Ecto neural progenitor cell (in vitro differentiated cells): ENCODE results near the gene CHAD.
"Not testable (repeated sequence)": the region's sequence is repeated elsewhere in the genome, so short reads cannot be mapped to it uniquely, and the experiment has no call there.

Experiments
- DNase-seq: peaks from one replicate; pipeline ENCODE4 v3.0.0-alpha.2; 2018; ENCODE audit warnings: low spot score

CHAD gene

DNA sequence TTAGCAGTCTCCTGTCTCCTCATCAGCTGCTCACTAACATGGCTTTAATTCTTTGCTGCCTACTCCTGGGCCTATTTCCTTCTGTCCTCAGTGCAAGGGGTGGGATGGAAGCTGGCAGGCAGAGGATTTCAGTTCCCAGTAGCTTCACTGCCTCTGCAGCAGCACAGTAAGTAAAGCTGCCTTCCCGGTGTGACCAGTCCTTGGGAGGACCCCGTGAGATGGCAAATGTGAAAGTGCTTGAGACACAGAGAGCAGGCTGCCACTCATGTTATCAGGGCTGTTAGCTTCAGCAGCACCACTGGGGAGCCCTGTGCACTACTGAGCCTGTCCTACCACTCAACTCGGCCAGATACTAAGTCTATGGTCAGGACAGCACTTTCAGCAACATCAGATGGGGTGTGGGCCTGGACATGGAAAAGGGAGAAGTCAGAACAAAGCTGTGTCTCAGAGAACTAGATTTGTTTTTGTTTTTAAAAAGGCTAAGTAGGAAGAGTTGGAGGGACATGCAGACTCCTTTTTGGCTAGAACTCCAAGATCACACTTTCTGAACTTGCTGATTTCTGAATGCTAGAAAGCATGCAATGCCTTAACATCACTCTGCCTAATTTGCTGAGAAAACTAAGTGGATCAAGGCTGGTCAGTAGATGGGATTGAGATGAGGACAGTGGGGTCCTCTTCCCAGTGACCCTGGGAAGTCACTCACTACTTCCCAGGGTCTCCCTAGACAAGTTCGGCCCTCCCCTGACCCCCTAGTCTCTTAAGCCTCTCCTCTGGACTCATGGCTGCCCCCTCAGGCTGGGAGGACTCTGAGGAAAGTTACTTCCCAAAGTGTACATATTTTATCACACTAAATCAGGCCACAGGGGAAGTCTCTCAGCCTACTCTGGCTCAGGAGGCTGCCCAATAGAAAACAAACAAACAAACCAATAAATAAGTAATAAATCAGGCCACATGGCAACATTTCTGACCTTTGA lies 41.6 kb downstream of the CHAD start:
- DNase-seq = no peak

DNA sequence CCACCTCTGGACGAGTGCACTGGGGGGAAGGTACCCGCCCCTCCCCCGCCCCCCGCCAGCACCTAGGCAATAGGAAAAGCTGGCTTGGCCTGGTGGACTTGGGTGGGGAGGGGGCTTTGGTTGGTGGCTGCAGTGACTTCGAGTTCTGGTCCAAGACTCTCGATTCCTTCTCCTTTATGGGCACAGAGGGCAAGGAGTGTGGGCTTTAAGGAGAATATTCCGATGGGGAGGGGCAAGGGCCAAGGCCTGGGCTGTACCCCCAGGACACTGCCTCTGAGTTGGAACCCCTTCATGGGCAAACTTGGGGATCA lies 42.3 kb downstream of the CHAD start:
- no peak for DNase-seq

DNA sequence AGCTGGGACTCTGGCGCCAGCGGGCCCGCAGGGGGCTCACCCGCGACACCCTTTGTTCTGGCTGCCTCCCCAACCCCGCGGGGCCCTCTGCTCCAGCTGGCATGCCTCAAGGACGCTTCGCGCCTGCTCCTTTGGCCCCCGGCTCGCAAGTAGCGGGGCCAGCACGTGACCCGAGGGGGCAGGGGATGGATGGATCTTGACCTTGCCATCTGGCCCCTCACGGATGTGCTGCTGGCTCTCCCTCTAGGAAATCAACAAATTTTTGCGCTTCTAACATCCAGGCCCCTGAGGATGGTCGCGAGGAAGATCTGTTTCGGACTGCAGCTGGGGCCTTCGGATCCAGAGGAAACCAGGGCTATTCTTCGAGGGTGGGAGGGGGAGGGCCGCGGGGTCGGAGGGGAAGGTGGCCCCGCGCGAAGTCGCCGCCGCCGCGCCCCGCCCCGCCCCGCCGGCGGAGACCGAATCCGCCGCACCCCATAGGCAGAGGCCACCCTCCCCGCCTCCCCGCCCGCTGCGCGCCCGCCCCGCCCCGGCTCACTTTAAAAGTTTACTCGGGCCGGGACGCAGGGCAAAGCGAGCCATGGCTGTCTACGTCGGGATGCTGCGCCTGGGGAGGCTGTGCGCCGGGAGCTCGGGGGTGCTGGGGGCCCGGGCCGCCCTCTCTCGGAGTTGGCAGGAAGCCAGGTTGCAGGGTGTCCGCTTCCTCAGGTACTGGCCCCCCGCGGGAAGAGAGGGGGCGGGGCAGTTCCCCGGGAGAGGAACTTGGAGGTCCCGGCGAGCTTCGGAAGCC lies 42.8 kb downstream of the CHAD start, which contains the start of gene ACSF2:
TSS of gene ACSF2 (plus strand) at position 537 of the 790 bp plus-strand sequence. CDS start at position 581, 44 bp downstream.
- DNase-seq = peak; percentile 84

DNA sequence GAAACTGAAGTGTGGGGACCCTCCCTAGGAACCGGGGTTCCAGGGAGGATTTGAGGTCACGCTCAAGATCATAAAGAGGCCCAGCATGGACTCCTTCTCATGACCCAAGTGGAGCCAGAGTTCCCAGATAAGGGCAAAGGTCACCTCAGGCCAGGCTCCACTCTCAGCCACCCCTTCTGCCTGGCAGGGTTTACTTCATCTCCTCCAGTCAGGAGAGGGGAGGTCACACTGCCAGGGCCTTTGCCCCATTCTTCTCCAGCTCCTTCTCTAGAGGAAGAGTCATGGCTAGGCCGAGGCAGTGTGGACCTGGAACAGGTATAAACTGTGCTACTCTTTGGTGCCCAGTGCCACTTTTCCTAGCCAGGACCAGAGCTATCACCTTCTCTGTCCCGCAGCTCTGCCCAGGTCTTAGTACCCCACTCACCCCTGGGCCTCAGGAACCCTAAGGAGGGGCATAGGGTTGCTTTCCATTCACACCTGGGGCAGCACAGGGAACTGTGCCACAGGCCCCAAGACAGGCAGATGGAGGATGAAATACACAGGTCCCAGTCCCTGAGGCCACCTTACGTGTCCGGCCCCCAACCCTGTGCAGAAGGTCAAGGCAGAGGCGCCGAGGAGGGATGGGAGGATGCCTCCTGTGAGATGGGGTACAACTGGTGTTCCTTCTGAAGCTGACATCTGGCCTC lies 43.5 kb downstream of the CHAD start:
- DNase-seq = no peak

DNA sequence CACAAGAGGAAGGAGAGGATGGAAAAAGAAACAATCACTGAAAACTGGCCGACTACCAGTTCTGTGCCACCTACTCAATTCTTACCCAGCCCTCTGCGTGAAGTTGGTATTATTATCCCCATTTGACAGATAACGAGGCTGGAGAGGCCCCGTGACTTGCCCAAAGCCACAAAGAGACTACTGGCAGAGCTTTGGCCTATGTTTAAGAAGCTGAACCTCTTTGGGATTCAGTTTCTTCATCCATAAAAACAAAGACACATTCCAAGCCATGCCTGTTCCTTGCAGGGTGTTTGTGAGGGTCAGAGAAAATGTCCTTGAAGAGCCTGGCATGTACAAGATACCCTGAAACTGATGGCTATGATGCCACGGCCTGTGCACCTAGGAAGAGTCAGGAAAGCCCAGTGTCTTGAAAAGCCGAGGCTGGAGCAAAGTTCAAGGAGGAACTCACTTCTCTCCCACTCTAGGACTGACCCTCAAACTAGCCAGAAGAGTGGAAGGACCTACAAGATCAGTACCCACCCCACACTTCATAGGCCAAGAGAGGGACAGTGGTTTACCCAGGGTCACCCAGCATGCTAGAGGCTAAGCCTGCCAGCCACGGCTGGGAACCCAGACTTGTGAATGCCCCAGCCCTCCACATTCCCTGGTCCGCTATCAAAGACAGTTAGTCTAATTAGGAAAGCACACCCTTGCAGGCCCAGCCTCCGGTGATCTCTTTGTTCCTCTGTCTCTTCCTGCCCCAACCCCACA lies 44.3 kb downstream of the CHAD start:
- DNase-seq = no peak

DNA sequence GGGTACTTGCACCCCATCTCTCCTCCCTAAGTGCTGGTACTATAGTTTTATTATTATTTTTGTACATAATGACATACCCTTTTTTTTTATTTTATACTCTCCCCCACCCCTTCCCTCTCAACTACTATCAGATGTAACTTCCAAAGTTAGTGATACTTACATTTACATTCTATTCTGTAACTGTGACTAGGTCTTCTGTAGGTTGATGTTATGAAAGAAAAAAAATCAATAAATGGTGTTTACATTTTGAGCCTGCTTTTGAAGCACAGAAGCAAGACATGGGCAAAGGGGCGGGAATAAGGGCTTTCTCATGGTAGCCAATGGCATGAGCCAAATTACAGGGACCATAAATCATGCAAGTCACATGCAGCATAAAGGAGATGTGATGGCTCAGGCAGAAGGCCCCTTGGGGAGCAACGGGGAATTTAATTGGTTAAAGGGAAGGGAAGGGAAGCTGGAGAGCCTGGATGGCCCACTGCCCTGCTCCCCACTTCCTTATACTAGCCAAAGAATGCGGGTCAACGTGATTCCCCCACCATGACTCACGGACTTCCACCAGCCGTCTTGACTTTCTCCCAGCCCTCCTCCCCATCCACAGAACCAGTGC lies 45.0 kb downstream of the CHAD start:
- DNase-seq = no peak

DNA sequence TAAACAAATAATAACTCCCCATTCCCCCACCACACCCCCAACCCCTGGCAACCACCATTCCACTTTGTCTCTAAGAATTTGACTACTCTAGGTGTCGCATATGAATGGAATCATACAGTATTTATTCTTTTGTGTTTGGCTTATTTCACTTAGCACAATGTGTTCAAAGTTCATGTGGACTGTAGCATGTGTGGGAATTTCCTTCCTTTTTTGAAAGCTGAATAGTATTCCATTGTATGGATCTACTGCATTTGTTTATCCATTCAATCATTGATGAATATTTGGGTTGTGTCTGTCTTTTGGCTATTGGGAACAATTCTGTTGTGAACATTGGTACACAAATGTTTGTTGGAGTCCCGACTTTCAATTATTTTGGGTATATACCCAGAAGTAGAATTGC lies 45.9 kb downstream of the CHAD start:
- no peak for DNase-seq

DNA sequence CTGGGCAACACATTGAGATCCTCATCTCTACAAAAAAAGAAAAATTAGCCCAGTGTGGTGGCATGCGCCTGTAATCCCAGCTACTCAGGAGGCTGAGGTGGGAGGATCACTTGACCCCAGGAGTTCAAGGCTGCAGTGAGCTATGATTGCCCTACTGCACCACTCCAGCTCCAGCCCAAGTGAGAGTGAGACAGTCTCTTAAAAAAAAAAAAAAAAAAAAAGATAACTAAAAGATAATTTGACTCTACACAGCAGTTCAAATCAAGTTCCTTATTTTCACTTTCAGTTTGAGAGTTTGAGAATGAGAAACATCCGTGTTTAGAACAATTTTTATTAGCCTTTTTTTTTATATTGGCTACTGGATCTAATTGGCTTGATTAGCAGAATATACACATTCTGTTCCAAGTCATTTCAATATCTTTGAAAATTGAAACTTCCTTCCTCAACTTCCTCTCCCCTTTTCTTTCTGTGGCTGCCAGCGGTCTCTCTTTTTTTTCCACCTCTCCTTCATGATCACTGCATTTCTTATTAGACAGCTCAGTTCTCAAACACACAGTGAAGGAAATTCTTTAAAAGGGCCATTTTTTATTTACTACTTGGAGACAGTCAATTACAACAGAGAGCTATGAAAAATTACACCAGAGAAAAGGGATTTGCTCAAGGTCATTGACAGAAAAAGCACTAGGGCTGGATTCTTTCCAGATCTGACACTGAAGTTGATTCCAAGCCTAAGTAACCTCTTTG lies 47.2 kb downstream of the CHAD start:
- no peak for DNase-seq

DNA sequence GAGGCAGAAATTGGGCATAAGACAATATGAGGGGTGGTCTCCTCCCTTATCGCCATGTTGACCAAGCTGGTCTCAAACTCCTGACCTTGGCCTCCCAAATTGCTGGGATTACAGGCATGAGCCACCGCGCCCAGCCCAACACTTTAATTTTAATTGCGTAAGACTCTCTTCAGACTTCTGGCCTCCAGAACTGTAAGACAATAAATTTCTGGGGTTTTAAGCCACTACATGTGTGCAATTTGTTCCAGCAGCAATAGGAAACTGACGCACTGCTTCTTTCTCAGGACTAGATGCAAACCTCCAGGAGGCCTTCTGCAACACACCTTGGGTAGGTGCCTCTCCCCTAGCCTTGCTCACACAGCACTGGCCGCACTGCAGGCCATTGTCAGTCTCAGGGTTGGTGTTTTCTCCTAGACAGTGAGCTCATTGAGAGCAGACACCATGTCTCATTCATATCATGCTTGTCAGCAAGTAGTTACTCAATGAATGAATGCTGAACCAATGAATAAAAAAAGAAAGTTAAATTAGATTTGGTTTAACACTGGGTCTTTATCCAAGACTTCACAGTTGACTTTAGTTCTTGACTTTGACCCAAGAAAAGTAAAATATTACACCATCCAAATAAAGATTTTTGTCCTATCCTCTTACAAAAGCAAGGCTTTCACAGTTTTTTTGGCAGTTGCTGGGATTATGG lies 48.1 kb downstream of the CHAD start:
- DNase-seq = no peak

DNA sequence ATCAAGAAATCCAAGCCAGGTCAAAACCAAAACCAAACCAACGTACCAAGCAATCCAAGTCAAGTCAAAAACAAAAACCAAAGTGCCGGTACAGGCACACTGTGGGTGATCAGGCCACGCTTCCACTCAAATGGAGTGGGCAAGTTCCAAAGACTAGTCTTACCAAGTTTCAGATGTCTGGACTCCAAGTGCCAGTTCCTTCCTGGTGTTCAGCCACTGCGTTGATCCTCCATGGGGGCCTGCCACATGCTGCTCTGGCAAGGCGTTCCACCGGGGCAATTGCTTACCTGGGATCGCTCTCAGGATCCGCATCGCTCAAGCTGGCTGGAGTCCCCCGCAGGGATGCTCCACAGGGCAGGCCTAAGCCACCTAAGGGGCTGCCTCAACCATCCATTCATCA lies 49.1 kb downstream of the CHAD start:
- DNase-seq = not testable (repeated sequence)

DNA sequence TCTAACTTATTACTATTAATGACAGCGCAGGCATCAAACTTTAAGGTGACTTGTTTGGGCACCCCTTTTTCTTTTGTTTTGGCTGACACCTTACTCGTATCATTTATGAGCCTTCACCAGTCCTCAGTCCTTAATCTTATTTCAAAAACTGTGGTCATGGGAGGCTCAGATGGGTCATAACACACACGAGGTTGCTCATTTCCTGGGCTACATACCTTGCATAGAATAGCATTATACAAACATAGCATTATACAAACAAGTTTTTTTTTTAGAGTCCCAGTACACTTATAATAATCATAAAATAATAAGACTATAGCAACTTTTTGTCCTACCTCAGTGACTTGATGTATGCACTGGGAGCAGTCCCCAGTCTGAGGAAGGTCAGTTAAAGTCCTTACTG lies 53.9 kb downstream of the CHAD start:
- DNase-seq = no peak
